ENCODE measurements around the gene ITPR2.

ITPR2 gene

DNA sequence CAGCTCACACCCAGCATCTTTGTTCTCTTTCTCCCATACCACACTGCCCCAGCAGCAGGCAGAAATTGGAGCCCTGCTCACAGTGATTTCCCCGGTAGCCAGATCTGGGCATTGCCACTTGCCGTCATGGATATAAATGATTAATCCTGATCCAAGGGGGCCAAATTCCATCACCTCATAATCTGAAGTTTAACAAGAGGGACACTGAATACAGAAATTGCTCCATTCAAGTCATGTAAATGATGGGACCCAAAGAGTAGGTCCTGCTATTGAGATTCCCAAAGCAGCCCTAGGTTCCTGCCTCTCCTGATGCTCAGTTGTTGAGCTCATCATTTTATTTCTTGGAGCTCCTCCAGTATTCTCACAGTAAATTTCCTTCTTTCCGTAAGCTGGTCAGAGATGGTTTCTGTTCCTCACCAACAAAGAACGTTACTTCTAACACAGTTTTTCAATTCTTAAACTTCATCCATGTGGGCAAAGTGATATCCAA lies 11.7 kb downstream of the ITPR2 start:
- DNase-seq (ENCODE audit: low read depth), result no peak

DNA sequence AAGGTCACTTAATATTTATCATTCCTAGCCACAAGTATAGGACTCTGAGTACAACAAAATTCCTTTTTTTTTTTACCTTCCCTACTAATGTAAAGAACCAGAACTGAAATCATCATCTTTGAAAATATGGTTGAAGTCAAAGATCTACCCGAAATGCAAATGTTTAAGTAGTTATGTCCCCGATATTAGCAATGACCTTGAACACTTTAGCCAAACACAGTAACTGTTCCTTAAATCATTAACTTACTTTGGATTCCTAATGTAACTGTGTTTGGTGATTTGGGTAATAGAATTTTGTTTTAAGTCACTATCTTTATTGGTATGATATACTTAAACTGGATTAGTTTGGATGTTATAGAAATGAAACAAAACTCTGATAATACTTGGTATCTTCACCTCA lies 14.4 kb downstream of the ITPR2 start:
- no peak for DNase-seq (ENCODE audit: low read depth)

DNA sequence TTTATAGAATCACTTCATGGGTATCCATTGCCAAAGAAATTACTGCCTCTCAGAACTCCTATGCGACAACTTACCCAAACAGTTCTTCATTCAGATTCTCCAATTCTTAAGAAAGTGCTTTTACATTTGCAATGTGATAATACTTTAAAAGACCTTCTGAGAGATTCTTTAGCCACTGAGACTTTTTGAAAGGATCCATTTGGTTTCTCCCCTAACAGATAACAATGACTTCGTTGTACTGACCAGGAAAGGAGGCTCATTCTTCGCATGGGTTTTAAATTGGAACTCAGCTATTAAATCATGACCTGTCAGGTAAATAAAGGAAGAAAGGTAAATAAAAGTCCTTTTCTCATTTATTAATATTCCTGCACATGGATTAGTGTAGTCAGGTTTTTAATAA lies 14.8 kb downstream of the ITPR2 start:
- DNase-seq (ENCODE audit: low read depth), result no peak

DNA sequence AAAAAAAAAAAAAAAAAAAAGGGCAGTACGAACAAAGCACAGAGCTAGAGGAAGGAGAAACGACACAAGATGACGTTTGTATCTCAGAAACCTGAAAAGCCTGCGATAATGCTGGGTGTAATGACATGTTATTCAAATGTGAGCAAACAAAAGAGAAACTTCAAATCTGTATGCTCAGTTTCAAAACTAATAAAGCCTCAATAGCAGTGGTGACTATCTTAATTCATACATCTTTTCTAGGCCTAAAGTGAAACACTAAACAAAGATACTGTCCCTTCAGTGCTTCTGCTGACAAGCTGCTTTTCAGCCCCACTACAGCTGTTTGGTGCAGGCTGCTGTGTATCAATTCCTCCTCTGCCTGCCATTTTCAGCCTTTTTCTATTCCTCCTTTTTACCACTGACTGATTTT lies 15.8 kb downstream of the ITPR2 start:
- DNase-seq (ENCODE audit: low read depth), result no peak

DNA sequence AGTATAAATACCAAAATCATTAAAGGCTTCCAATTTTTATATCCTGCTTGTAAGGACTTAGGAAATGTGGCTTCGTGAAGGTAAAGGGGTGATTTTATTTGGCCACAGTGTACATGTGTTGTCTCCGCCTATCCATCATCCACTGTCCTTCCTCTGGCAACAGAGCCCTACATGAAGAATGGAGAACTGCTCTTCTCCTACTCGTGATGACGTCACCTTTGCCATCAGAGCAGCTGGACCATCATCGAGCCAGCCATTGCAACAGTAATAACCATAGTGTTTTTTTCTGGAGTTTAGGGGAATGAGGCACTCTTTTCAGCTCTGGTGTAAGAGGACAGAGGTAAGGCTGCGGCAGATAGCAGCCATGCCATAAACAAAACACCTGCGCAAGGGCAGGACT lies 19.2 kb downstream of the ITPR2 start:
- no peak for DNase-seq (ENCODE audit: low read depth)

DNA sequence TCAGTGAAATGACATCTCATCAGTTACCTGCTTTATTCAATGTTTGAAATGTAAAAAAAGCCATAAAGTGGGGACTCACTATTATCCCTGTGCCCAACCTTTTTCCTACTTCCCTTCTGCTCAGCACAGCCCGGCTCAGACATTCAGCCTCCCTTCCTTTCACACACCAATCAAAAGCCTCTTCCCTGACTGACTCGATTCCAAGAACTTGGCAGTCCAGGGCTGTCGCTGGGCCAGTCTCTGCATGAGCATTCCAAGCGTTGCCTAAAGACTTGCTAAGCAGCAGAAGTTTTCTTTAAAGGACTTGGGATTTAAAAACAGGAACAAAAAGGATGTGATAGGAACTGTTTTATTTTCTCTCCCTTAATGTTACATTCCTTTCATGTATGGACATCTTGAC lies 22.7 kb downstream of the ITPR2 start:
- DNase-seq (ENCODE audit: low read depth), result no peak

DNA sequence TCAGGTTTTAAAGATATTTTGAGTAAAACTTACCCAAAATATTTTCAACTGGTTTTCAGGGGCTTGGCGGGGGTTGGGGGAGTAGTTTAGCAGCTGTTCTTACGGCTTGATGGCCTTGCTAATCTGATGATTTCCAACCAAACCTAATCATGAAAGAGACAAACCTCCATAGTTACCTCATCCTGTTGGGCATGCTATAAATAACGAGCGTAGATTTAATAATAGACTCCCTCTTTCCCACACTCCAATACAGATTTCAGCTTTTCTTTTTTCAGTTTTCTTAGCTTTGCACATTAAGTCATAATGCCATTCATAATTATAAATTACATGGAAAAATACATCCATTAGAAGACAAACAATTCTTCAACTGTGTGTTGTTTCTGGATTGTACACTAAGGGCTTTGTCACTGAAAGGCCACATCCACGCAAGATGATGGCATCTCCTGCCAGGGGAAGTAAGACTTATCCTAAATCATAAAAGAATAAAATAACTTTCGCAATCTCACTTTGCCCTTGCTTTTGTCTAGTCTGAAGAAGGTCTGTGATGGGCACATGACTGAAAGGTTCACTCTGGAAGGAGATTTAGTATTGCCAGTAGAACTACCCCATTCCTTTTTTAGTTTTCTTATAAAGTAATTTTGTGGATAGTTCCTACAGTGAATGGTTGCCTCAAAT lies 23.2 kb downstream of the ITPR2 start:
- DNase-seq (ENCODE audit: low read depth), result no peak

DNA sequence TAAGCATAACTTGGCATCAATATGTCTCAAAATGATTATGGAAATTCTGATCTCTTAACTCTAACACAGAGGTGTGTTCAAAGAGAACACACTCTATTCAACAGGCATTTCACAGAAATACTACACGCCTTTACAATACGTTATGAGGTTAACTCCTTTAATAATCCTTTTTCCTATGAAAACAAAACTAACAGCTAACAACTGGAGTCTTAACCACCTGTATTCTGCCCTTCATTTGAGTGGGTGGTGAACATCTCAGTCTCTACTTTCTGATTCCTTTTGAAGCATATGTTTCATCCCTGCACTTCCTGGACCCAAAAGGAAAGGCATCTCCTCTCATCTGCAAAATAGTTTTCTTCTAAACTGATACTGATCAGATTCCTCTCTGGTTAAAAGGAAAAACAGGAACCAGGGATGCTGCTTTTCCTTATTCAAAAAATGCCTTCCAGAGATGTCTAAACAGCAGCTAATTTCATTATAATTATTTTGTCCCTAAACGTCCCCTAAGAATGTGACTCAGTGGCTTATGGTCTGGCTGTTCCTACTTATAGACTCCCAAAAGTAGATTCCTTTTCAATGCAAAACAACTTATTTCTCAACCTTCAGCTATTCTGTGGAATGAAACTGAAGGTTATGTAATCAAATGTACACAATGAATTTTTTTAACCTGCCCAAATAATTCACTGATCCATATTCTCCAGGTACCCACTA lies 24.1 kb downstream of the ITPR2 start:
- no peak for DNase-seq (ENCODE audit: low read depth)

DNA sequence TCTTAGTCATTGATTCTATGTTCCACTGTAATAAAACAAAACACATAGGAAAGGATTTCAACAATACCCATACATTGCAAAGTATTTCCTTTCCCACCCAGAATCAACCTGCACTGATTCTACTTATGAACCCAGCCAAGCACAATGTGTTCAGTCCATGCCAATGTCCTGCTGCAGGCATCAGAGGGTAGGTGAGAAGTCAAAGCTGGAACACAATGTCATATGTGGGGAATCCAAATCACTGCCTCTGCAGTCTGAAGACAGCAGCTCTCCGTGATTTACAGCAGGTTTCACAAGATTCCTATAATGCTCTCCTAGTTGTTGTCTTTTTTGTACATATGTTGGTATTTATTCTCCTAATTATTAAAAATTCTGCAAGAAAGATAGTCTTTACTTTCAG lies 25.7 kb downstream of the ITPR2 start:
- no peak for DNase-seq (ENCODE audit: low read depth)

DNA sequence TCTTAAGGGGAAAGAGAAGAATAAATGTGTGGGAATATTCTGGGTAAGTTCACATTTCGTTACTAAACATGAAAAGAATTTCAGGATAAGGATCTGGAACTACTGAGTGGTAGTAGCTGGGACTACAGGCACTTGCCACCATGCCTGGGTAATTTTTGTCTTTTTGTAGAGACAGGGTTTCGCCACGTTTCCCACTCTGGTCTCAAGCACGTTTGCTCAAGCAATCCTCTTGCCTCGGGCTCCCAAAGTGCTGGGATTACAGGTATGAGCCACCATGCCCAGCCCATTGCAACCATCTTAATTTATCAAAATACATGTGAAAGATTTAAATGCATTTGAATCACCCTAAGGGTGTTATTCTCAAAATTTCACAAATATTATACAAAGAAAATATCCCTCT lies 26.4 kb downstream of the ITPR2 start:
- DNase-seq (ENCODE audit: low read depth), result no peak

DNA sequence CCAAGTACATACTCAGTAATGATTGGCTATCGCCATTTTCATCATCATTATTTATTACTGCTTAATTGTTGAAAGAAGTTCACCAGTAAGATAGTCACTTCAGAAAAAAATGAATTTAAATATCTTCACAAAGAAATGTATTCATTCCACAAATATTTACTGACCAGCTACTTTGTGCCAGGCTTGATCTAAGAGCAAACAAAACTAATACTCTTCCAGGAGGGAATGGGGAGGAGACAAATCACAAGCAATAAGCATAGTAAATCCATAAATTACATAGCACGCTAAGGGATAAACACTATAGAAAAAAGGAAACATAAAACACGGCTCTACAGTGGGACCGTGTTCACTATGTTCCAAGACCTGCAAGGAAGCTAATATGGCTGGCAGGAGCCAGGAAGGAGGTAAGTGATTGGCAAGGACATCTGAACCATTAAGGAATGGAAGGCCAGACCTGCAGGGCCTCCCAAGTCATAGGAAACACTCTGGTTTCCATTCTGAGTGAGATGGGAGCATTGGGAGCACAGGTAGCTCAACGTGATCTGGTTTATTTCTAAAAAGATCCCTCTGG lies 27.5 kb downstream of the ITPR2 start:
- DNase-seq (ENCODE audit: low read depth), result no peak

DNA sequence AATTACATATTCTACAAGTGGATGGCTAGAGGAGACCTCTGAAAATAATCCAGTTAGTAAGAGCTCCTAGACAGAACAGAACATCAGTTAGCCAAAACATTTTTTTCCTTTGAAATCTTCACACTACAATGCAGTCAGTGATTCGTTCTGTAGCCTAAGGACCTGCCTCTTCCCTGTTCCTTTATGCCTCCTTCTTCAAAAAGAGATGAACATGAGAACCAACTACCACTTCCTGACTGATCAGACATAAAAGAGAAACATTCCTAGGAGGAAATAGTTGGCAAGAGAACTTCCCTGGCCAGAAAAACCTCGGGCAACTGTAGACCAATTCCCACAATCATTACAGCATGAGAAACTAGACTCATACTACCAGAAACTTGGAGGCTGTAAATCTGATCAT lies 29.4 kb downstream of the ITPR2 start:
- DNase-seq (ENCODE audit: low read depth), result no peak

DNA sequence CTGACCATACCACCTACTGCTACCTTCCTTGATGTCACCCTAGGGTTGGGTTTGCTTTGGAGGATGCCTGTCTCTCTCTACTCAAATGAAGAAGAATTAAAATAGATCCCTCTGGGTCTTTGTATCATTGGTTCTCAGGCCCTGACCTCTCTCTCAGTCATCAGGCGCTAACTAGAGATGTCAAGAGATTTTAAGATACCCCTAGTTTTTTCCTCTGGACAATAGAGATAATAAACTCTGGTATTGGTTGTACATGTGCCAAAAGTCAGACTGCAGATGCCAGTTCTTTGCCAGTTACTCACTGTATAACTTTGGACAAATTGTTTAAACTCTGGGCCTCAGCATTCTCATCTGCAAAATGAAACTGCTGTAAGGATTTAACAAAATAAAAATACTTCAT lies 31.5 kb downstream of the ITPR2 start:
- DNase-seq (ENCODE audit: low read depth), result no peak

DNA sequence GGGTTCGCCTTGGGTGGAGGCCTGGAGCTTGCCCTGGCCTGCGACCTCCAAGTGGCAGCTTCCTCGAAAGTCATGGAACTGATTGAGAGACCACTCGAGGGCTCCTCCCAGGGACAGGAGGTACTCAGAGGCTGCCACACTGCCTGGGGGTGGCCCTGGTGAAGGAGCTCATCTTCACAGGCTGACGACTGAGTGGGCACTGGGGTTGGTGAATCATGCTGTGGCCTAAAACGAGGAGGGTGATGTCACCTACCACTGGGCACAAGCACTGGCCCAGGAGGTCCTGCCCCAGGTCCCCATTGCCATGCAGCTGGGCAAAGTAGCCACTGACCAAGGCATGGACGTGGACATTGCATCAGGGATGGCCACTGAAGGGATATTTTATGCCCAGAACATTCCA lies 32.1 kb downstream of the ITPR2 start:
- DNase-seq (ENCODE audit: low read depth), result no peak

DNA sequence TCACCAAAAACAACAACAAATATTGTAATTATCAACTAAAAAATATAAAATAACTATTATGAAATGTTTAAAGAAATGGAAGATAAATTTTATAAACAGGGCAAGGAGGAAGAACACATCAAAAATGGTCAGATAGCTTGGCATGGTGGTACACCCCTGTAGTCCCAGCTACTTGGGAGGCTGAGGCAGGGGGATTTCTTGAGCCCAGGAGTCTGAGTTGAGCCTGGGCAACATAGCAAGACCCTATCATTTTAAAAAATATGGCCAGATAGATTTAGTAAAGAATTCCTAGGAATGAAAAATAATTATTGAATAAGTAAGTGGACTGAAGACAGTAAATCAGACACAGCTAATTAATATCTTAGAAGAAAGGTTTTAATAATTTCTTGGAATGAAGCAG lies 32.6 kb downstream of the ITPR2 start:
- DNase-seq (ENCODE audit: low read depth), result no peak

DNA sequence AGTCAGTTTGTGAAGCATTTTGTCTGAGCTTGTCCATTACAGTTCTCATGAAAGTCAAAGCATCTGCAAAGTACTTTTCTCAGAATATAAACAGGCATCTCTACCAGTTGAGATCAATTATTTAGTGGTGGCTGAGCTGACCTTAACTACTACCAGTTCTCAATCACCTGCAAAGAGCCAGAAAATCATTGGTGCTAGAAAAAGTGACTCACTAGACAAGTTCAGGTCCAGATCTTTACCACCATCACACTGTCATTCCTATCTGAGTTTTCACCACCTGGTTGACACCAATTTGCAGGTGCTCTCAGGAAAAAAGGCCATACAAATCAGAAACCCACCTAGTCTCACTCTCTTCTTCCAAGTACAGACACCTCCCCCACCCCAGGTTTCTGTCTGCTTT lies 33.3 kb downstream of the ITPR2 start:
- no peak for DNase-seq (ENCODE audit: low read depth)

DNA sequence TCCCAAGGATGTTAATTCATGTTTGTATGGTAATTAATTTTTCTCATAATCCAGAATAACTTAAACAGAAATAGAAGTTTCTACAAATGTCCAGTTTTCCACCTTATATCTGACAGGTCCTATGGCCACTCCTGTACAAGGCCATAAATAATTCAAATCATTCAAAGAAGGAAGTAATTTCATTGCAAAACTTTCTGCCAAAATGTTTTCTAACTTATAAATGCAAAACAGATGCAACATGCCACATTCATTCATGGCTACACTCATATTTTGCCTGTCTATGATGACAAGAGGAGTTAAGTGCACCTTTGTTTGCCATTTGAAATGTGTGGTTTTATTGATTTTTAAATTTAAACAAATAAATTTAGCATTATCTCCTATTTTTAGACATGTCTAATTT lies 34.4 kb downstream of the ITPR2 start:
- DNase-seq (ENCODE audit: low read depth), result no peak

DNA sequence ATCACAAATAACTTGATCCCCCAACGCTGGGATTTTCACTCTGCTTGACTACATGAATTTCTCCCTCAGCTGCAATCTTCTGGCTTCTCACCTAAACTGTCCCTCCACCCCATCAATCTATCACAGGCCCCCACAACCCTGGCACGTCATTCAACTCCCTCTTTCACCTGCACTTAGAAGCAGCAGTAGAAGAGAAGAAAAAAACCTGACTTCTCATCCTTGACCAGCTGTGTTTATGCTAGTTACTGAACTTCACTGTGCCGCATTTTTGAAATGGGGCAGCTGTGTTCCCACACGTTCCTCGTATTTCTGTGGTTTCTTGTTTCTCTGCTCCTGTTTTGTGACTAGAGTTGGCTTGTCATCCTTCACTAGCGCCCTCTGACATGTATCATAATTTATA lies 35.0 kb downstream of the ITPR2 start:
- no peak for DNase-seq (ENCODE audit: low read depth)

DNA sequence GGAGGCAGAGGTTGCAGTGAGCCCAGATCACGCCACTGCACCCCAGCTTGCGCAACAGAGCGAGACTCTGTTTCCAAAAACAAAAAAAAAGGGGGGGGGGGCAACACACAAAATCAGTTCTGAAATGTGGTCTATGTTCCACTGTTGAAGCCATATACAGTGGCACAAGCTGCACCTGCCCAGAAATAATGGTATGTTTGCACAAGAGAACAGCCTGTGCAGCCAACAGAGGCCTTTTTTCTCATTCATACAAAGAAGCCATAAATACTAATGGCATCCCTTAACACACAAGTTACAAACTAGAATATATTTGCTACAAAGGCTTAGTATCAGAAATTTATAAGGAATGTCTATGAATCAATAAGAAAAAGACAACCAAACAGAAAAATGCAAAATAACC lies 37.1 kb downstream of the ITPR2 start:
- no peak for DNase-seq (ENCODE audit: low read depth)

DNA sequence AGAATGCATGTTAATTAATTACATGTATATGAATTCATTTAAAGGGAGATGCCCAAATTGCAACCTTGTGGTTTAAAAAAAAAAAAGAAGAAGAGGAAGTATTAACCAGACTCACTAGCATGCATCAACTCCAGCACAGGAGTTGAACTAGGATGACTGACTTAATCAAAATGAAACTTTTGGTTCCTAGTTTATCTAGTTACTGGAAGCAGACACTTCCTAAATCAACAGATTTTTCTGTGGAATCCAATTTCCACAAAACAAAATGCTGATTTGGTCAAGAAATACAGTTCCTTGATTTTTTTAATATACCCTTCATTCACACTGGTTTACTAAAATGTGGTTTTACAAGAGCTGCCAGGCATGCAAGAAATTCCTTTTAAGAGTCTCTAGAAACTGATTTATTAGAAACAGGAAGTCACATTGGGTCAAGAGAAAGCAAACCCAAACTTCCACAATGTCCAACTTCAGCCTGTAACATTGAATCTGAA lies 41.6 kb downstream of the ITPR2 start:
- no peak for DNase-seq (ENCODE audit: low read depth)

DNA sequence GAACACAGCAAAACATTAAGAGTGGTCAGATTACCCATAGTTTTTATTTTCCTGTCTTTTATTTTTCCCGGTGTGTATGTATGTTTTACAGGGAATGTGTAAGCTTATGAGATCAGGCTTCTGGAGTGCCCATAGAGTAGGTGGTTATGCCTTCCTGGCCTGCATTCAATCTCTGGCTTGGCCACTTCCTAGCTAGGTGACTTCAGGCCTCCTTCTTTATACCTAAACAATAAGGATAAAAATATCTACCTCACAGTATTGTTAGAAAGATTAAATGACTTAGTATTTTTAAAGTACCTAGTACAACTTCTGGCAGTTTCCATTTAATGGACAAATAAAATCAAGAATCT lies 42.4 kb downstream of the ITPR2 start:
- DNase-seq (ENCODE audit: low read depth), result no peak

DNA sequence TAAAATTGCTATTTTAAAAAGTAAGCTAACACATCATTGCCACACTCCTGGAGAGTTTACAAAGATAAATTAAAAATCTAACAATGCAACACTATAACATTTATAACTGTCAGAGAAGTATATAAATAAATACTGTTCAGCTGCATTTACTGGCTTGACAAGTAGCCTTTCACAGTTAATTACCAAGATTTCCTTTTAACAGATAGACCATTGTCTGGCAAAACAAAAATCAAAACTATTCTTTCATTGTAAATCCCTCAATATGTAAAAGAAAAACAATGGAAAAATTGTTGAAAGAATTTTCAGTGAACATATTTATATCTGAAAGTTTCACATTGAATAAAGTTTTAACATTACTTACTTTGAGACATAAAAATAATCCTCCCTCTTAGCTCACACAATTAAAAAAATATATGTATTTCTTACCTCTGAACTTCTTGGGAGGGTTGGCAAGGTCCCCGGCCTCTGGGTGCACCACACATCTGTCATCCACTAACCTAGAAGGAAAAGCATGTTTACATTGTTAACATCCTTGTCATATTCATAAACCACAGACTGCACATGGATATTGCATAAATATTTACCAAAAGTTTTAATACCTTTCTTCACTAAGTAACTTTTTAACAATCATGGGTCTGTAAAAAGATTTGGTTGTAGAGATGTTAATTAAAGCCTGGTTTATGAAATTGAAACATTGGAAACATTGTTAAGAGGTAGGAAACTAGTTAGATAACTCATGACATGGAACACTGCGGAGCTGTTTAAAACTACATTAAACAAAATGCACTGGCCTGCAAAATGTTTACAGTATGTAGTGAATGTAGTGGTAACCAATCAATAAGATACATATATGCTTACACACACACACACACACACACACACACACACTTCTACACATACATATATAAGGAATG lies 43.0 kb downstream of the ITPR2 start:
- DNase-seq (ENCODE audit: low read depth), result no peak

Measured in activated gamma-delta T cell treated with anti-CD3 and anti-CD28 coated beads, Interleukin-2, amount 50 U/mL, for 16 hours (primary cell).